Subcutaneous adipose tissue (tissue), 4 donors: ENCODE data around the gene FNBP1. TPM values are rescaled to one million over a fixed set of nuclear protein-coding genes. Genes with fewer than 3 reads are reported as not detected.

Source experiments
- CTCF ChIP-seq: fragments of 450-650 bp; IDR thresholded peaks from one replicate; pipeline ENCODE4 v1.5.1; 2016; ENCODE audit warnings: low read depth, mild to moderate bottlenecking, control low read depth, antibody characterized with exemption, moderate library complexity
- total RNA-seq, 4 donors: library from RNA; depleted of rRNA; stranded (reverse); fragments of >200 nt; gene quantifications; one replicate each; pipeline ENCODE4 v1.1.0, GENCODE V29; 2016

The FNBP1 gene
- total RNA-seq, 4 donors from 2014 or later = 34.1 to 68.6 (median 50.7) TPM

- TF ChIP-seq CTCF = no peak
Observed at GRCh38 chr9:130054820-130055219, 11.8 kb upstream of the FNBP1 start.

- no peak for TF ChIP-seq CTCF
Observed at GRCh38 chr9:130054325-130054786, 11.4 kb upstream of the FNBP1 start.

- TF ChIP-seq CTCF = no peak
Observed at GRCh38 chr9:130053504-130054324, 10.7 kb upstream of the FNBP1 start, which contains the start of gene GPR107. Gene GPR107, plus strand, starts transcription at chr9:130053906. Its CDS starts 27 bp downstream, at chr9:130053933.

GRCh38 chr9:130053109-130053503 lies 10.1 kb upstream of the FNBP1 start:
- no peak for TF ChIP-seq CTCF

- no peak for TF ChIP-seq CTCF
Observed at GRCh38 chr9:130051855-130052254, 8.9 kb upstream of the FNBP1 start.

- no peak for TF ChIP-seq CTCF
Observed at GRCh38 chr9:130050462-130050861, 7.5 kb upstream of the FNBP1 start.

GRCh38 chr9:130049431-130050210 lies 6.6 kb upstream of the FNBP1 start:
- no peak for TF ChIP-seq CTCF
